NCI-H526 treated with DMSO at 0.1 percent for 48 hours (cell line): ENCODE measurements around the gene NUDT8.

ENCODE experiments used
- DNase-seq: peaks from one replicate; lab custom pipeline; 2025; lab: John Stamatoyannopoulos, UW

NUDT8 gene

GRCh38 chr11:67629386-67630227, at the start of gene NUDT8:
Gene NUDT8, minus strand, starts transcription at chr11:67629937. Its CDS starts 26 bp downstream, at chr11:67629911.
- peak; percentile 83 for DNase-seq

GRCh38 chr11:67675058-67675747, 45.5 kb upstream of the NUDT8 start:
- no peak for DNase-seq

GRCh38 chr11:67674442-67674871, 44.7 kb upstream of the NUDT8 start, which contains the start of gene ALDH3B2:
Gene ALDH3B2, minus strand, starts transcription at chr11:67674623. Its CDS starts 7,688 bp downstream, at chr11:67666935.
- DNase-seq, result peak; percentile 90

GRCh38 chr11:67673902-67674301, 44.2 kb upstream of the NUDT8 start:
- DNase-seq, result no peak

- no peak for DNase-seq
Measured at GRCh38 chr11:67673358-67673757, 43.6 kb upstream of the NUDT8 start.

GRCh38 chr11:67671211-67671520, 41.4 kb upstream of the NUDT8 start:
- DNase-seq, result no peak

GRCh38 chr11:67670316-67671210, 40.8 kb upstream of the NUDT8 start:
- no peak for DNase-seq

- DNase-seq, result no peak
Measured at GRCh38 chr11:67668192-67668551, 38.4 kb upstream of the NUDT8 start.

GRCh38 chr11:67667490-67668191, 37.9 kb upstream of the NUDT8 start:
- DNase-seq, result no peak

GRCh38 chr11:67666676-67667489, 37.1 kb upstream of the NUDT8 start:
- DNase-seq, result no peak

- no peak for DNase-seq
Measured at GRCh38 chr11:67666303-67666645, 36.5 kb upstream of the NUDT8 start.

- no peak for DNase-seq
Measured at GRCh38 chr11:67665541-67666302, 36.0 kb upstream of the NUDT8 start.

GRCh38 chr11:67664696-67665540, 35.2 kb upstream of the NUDT8 start:
- DNase-seq, result no peak

- no peak for DNase-seq
Measured at GRCh38 chr11:67664213-67664585, 34.5 kb upstream of the NUDT8 start.

- no peak for DNase-seq
Measured at GRCh38 chr11:67663532-67664212, 33.9 kb upstream of the NUDT8 start.

- DNase-seq, result no peak
Measured at GRCh38 chr11:67662835-67663531, 33.2 kb upstream of the NUDT8 start.

GRCh38 chr11:67662142-67662834, 32.6 kb upstream of the NUDT8 start:
- no peak for DNase-seq
